ENCODE results near the gene HCFC1.

Gene HCFC1

GRCh38 chrX:153927922-153928760 is 43.5 kb downstream of the HCFC1 start:
- no peaks in the 10 kb centered on the region for H3K27me3 Mint-ChIP-seq
- intact Hi-C loops (cut with micrococcal nuclease): no loop called here
- H3K4me3 Mint-ChIP-seq: peak overlapping the region; percentile 85
- peaks cover 75% of the 10 kb centered on the region for H3K36me3 Mint-ChIP-seq (ENCODE audit: low read depth)
- no peaks in the 10 kb centered on the region for H3K9me3 Mint-ChIP-seq
- peak overlapping the region; percentile 95 for H3K27ac Mint-ChIP-seq
- peaks cover 54% of the 10 kb centered on the region for H3K4me1 Mint-ChIP-seq (ENCODE audit: low read depth)

GRCh38 chrX:153927672-153927921 is 44.0 kb downstream of the HCFC1 start:
- peak overlapping the region; percentile 95 for H3K27ac Mint-ChIP-seq
- H3K9me3 Mint-ChIP-seq: no peaks in the 10 kb centered on the region
- intact Hi-C loops (cut with micrococcal nuclease): no loop called here
- peaks cover 75% of the 10 kb centered on the region for H3K36me3 Mint-ChIP-seq (ENCODE audit: low read depth)
- H3K4me3 Mint-ChIP-seq: peak overlapping the region; percentile 85
- H3K27me3 Mint-ChIP-seq: no peaks in the 10 kb centered on the region
- peaks cover 59% of the 10 kb centered on the region for H3K4me1 Mint-ChIP-seq (ENCODE audit: low read depth)

- intact Hi-C loops (cut with micrococcal nuclease): no loop called here
- Mint-ChIP-seq H3K27me3 (no peaks in the 10 kb centered on the region), H3K9me3 (no peaks in the 10 kb centered on the region), H3K4me1 (ENCODE audit: low read depth) (peaks cover 64% of the 10 kb centered on the region), H3K27ac (peak overlapping the region; percentile 95), H3K4me3 (peak overlapping the region; percentile 85), H3K36me3 (ENCODE audit: low read depth) (peaks cover 75% of the 10 kb centered on the region)
Measured at GRCh38 chrX:153926858-153927671, 44.6 kb downstream of the HCFC1 start.

- Mint-ChIP-seq H3K27me3 (no peaks in the 10 kb centered on the region), H3K4me1 (ENCODE audit: low read depth) (peaks cover 64% of the 10 kb centered on the region), H3K36me3 (ENCODE audit: low read depth) (peaks cover 75% of the 10 kb centered on the region), H3K27ac (peak overlapping the region; percentile 95), H3K9me3 (no peaks in the 10 kb centered on the region), H3K4me3 (peak overlapping the region; percentile 85)
- intact Hi-C loops (cut with micrococcal nuclease): no loop called here
Measured at GRCh38 chrX:153926552-153926857, 45.1 kb downstream of the HCFC1 start.

- Mint-ChIP-seq H3K27me3 (no peaks in the 10 kb centered on the region), H3K4me3 (peak within 1 kb of the TSS; percentile 90), H3K36me3 (ENCODE audit: low read depth) (peaks cover 75% of the 10 kb centered on the region), H3K27ac (peak within 1 kb of the TSS; percentile 95), H3K9me3 (no peaks in the 10 kb centered on the region), H3K4me1 (ENCODE audit: low read depth) (peaks cover 59% of the 10 kb centered on the region)
- intact Hi-C loops (cut with micrococcal nuclease): loop anchor here (1.0 kb wide), 1 partner anchor 132 kb away; the partner anchor contains the start of genes IDH3G and SSR4
Measured at GRCh38 chrX:153925739-153926551, 45.7 kb downstream of the HCFC1 start, which contains the start of gene ARHGAP4. TSS of gene ARHGAP4 (minus strand) at chrX:153926264. CDS start at chrX:153926202, 62 bp downstream.

GRCh38 chrX:153925387-153925738 is 46.3 kb downstream of the HCFC1 start:
- intact Hi-C loops (cut with micrococcal nuclease): loop anchor here (1.0 kb wide), 1 partner anchor 131 kb away; the partner anchor contains the start of genes IDH3G and SSR4
- Mint-ChIP-seq H3K36me3 (ENCODE audit: low read depth) (peaks cover 75% of the 10 kb centered on the region), H3K27me3 (no peaks in the 10 kb centered on the region), H3K4me3 (peak overlapping the region; percentile 90), H3K27ac (peak overlapping the region; percentile 95), H3K9me3 (no peaks in the 10 kb centered on the region), H3K4me1 (ENCODE audit: low read depth) (peaks cover 53% of the 10 kb centered on the region)

- Mint-ChIP-seq H3K4me1 (ENCODE audit: low read depth) (peaks cover 43% of the 10 kb centered on the region), H3K9me3 (no peaks in the 10 kb centered on the region), H3K27me3 (no peaks in the 10 kb centered on the region), H3K4me3 (peak overlapping the region; percentile 90), H3K27ac (peak overlapping the region; percentile 95), H3K36me3 (ENCODE audit: low read depth) (peaks cover 75% of the 10 kb centered on the region)
- intact Hi-C loops (cut with micrococcal nuclease): no loop called here
Measured at GRCh38 chrX:153924149-153924861, 47.3 kb downstream of the HCFC1 start.

GRCh38 chrX:153922932-153923857 is 48.4 kb downstream of the HCFC1 start:
- H3K4me1 Mint-ChIP-seq (ENCODE audit: low read depth): peaks cover 35% of the 10 kb centered on the region
- peak overlapping the region; percentile 95 for H3K27ac Mint-ChIP-seq
- intact Hi-C loops (cut with micrococcal nuclease): no loop called here
- H3K4me3 Mint-ChIP-seq: peak overlapping the region; percentile 90
- H3K9me3 Mint-ChIP-seq: no peaks in the 10 kb centered on the region
- peaks cover 84% of the 10 kb centered on the region for H3K36me3 Mint-ChIP-seq (ENCODE audit: low read depth)
- H3K27me3 Mint-ChIP-seq: no peaks in the 10 kb centered on the region

- H3K27me3 Mint-ChIP-seq: no peaks in the 10 kb centered on the region
- H3K4me3 Mint-ChIP-seq: peak overlapping the region; percentile 90
- intact Hi-C loops (cut with micrococcal nuclease): no loop called here
- H3K36me3 Mint-ChIP-seq (ENCODE audit: low read depth): peaks cover 90% of the 10 kb centered on the region
- peaks cover 29% of the 10 kb centered on the region for H3K4me1 Mint-ChIP-seq (ENCODE audit: low read depth)
- H3K9me3 Mint-ChIP-seq: no peaks in the 10 kb centered on the region
- H3K27ac Mint-ChIP-seq: no peak overlapping the region
Measured at GRCh38 chrX:153921511-153922446, 49.8 kb downstream of the HCFC1 start.

- Mint-ChIP-seq H3K4me3 (no peak overlapping the region), H3K27ac (no peak overlapping the region), H3K36me3 (ENCODE audit: low read depth) (peaks cover 91% of the 10 kb centered on the region), H3K9me3 (no peaks in the 10 kb centered on the region), H3K27me3 (no peaks in the 10 kb centered on the region), H3K4me1 (ENCODE audit: low read depth) (peaks cover 24% of the 10 kb centered on the region)
- intact Hi-C loops (cut with micrococcal nuclease): no loop called here
Measured at GRCh38 chrX:153921070-153921469, 50.5 kb downstream of the HCFC1 start.

- Mint-ChIP-seq H3K27me3 (no peaks in the 10 kb centered on the region), H3K27ac (no peak overlapping the region), H3K9me3 (no peaks in the 10 kb centered on the region), H3K36me3 (ENCODE audit: low read depth) (peaks cover 92% of the 10 kb centered on the region), H3K4me3 (no peak overlapping the region), H3K4me1 (ENCODE audit: low read depth) (peaks cover 24% of the 10 kb centered on the region)
- intact Hi-C loops (cut with micrococcal nuclease): no loop called here
Measured at GRCh38 chrX:153920546-153920945, 51.1 kb downstream of the HCFC1 start.

- Mint-ChIP-seq H3K9me3 (no peaks in the 10 kb centered on the region), H3K27me3 (no peaks in the 10 kb centered on the region), H3K4me1 (ENCODE audit: low read depth) (peaks cover 20% of the 10 kb centered on the region), H3K27ac (no peak overlapping the region), H3K36me3 (ENCODE audit: low read depth) (peaks cover 96% of the 10 kb centered on the region), H3K4me3 (no peak overlapping the region)
- intact Hi-C loops (cut with micrococcal nuclease): no loop called here
Measured at GRCh38 chrX:153919281-153919680, 52.3 kb downstream of the HCFC1 start.
